HG02798 (cell line): Measurements from ENCODE around the gene ART1.

Experiments
- ATAC-seq: cut with Tn5 transposase; IDR thresholded peaks from one replicate; pipeline ENCODE4 v1.9.1; 2021; ENCODE audit warnings: mild to moderate bottlenecking; ENCODE audit not compliant: unreplicated experiment, poor library complexity

The ART1 gene

GRCh38 chr11:3710485-3711259, 65.7 kb downstream of the ART1 start:
- ATAC-seq: no peak

- no peak for ATAC-seq
Observed at GRCh38 chr11:3712274-3712673, 67.3 kb downstream of the ART1 start.
